GM19328 (cell line): Measurements from ENCODE around the gene HOMER2.
"Not testable (repeated sequence)": the region's sequence is repeated elsewhere in the genome, so short reads cannot be mapped to it uniquely, and the experiment has no call there.

ENCODE experiments used
- ATAC-seq: cut with Tn5 transposase; IDR thresholded peaks from one replicate; pipeline ENCODE4 v1.9.1; 2021; ENCODE audit warnings: mild to moderate bottlenecking, moderate library complexity; ENCODE audit not compliant: unreplicated experiment

HOMER2 gene

DNA sequence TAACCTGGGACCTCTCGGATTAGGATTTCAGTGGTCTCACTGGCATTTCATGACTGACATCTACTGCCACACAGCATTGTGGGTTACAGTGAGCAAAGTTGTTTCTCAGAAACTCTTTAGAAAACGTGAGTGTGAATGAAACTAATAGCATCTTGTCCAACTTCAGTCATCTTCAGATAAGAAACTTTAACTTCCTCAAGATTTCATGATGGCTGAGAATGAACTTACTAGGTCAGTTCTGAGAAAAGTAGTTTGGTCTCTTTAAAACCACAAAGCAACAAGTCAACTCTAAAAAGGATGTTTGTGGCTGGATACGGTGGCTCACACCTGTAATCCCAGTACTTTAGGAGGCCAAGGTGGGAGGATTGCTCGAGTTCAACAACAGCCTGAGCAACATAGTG, 14.2 kb upstream of the HOMER2 start:
- peak; percentile 72 for ATAC-seq

DNA sequence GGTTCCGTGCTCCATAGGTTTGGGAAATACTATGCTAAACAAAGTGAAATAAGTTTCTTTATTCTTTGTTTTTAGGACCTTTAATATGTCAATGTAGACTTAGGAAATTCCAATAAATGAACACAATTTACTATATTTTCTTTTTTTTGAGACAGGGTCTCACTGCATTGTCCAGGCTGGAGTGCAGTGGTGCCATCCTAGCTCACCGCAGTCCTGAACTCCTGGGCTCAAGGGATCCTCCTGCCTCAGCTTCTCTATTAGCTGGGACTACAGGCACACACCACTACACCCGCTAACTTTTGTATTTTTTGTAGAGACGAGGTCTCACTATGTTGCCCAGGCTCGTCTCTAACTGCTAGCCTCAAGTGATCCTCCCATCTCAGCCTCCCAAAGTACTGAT, 12.4 kb upstream of the HOMER2 start:
- ATAC-seq = no peak

DNA sequence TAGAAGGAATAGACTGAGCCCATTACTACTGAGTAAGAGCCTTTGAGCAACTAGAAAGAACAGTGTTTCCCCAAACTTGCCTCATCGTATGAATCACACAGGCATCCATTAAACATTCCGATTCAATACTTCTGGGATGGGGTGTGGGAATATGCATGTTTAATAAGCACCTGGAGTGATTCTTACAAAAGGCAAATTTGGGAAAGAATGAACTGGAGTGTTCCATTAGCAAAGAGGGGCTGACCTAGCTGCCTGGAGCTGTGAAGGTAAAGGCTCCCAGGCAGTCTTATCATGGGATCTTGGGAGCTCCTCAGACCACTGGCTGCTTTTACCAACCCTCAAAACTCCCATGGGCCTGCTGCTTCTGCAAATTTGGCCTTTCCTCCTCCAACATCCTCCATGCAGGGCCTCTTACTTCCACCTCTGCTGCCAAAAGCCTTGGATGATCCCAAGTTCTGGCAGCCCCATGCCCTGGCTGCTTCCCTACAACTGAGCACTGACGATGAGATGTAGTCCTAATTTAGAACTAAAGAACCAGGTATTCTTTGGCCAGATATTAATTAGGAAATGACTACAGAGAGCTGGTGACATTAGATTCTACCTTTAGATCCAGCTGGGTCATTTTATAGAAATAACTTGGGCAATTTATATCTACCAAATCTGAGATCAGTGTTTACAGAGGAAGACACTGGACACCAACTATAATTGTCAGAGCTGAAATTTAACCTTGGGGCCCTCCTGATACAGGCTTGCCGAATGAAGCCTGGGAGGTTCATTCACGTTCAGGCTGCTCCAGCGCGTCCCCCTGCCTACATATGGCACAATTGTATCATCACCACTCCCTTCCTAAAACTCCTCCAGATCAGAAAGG, 11.2 kb upstream of the HOMER2 start:
- ATAC-seq = no peak

DNA sequence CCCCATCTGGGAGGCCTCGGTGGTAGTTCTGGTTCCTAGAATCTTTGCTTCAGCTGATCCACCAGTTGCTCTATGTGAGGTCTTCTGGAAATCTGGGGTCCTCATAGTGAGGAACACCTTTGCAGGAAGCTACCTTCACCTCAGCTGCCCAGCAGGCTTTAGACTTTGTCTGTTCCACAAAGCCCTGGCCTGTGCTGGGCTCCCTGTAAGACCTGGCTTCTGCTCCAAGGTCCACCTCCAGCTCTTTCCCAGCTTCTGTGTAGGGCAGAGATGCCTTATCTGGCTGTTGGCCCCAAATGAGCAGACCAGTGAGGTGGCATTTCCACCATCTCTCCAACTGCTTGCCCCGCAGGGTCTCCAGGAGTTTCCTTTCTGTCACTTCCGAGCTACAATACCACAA, 8.2 kb upstream of the HOMER2 start:
- ATAC-seq = no peak

DNA sequence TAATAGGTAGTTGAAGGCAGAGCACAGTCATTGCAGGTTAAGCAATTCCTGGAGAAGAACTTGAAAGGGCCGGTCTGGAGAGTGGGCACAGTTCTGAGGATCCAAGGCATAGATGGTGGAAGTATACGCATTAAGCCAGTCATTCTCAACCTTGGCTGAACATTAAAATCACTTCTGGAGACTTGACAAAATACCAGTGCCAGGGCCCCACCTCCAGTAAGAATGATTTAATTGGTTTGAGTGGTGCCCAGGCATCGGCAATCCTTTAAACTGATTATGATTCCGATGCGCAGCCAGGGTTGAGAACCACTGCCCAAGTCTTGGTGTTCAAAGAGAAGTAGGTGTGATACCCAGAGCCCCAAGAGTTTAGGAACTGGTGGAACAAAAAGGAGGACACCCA, 6.9 kb upstream of the HOMER2 start:
- ATAC-seq = no peak

DNA sequence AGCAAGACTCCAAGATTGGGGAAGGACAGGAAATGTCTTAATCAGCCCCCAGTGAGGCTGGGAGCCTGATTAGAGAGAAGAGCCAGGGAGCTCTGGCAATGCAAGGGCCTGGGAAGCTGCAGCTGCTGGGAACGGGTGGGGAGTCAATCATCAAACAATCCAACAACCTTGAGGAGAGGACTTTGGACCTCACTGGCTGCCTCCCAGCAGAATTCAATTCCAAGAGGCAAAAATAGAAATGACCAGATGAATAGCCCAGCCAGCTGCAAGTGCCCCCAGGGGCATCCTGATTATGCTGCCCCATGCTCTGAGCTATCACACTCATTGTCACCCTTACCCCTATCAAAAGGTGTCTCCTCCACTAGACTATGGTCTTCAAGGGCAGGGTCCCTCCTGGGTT, 6.1 kb upstream of the HOMER2 start:
- no peak for ATAC-seq

DNA sequence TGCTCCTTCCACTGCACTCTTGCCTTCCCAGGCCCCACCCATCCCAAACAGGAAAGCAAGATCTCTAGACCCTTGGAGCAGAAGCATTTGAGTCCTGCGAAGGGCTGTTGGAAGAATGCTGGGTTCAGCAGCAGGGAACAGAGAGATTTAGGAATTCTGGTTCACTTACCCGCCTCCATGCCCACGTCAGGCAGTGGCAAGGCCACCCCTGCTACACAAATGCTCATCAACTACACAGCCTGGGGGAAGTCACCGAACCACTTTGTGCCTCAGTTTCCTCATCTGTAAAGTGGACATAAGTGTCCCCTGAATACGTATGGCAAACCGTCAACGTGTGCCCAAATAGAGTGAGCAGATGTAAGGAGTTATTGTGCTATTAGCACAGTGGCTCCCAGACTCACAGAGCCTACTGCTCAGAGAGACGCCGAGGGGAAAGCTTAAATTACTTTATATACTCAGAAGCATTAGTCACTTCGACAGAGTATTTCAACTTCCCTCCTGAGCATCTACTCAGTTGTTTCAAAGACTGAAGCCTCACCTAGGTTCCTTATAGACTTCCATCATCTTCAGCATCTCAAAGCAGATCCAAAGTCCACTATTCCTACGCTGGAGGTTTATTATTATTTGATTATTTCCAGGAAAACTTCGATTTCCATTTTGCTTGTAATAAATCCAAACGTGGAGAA, 905 bp downstream of the HOMER2 start:
- no peak for ATAC-seq

DNA sequence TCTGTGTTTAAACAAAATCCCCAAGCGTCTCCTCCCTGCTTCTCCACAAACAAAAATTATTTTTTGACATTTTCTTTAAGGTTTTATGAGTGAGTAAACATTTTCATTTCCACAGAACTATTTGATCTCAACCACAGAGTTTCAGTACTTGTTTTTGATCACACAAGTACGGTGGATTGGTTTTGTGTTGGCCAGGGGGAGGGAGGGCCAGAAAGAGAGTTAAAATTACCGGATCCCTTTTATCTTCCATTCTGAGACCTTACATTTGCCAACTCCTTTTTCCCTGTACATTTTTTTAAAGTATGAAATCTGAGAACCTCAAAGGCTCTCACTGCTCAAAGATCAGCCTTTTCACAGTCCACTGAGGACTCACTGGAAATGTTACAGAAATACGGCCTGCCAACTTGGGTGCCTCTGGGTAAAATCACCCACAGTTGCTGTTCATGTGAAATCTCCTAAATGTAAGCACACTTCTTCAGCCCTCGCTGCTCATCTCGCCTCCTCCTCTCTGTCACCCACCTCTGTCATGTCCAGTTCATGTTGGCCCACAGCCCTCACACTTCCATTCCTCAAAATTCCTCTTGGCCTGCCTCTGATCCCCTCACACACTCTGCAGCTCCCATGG, 1.7 kb downstream of the HOMER2 start:
- no peak for ATAC-seq

DNA sequence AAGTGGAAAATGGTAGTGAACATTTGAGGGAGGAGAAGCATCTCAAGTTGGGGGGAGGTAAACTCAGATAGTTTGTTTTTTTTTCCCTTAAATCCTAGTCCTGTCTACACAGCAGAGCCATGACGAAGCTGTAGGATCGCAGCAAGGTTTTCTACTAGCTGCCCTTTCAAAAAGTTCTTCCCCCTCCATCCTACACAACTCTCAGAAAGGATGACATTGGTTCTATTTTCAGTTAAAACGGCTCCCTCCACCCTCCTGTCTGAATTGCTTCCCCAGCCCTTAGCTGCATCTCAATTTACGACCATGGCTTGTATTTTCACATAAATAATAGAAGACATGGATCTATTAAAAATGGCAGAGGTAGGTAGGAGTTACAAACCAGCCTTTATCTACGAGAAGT, 2.2 kb downstream of the HOMER2 start:
- no peak for ATAC-seq

DNA sequence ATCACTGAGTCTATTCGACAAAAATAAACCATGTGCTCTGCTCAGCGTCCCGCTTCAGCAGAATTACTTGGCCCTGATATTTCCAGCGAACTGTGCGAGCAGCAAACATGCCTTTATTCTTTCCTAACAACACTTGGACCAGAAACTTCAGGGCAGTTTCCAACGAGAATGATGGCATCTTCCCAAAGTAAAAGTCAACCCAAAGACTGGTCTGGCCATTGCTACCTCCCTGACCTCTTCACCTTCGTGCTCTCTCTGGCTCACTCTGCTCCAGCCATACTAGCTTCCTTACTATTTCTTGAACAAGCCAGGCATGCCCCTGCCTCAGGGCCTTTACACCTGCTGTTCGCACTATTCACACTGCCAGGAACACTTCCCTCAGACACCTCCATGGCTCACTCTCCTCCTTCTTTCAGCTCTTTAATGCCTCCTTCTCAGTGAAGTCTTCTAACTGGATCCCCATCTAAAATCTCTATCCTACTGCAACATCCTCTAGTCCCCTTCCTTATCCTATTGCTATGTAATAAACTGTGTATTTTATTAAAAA, 6.3 kb downstream of the HOMER2 start:
- ATAC-seq = no peak

DNA sequence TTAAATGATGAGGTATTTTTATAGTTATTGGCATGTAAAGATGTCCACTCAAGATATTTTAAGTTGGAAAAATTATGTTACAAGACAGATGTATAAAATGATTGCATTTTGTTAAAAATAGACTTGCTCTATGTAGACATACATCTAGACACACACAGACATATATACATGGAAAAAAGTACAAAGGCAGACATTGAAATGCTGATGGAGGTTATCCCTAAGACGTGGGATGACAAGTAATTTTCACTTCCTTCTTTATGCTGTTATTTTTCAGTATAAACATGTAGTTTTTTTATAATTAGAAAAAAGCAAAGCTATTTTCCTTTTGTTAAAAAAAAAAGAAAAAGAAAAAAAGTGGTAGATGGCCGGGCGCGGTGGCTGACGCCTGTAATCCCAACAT, 7.2 kb downstream of the HOMER2 start:
- ATAC-seq = no peak

DNA sequence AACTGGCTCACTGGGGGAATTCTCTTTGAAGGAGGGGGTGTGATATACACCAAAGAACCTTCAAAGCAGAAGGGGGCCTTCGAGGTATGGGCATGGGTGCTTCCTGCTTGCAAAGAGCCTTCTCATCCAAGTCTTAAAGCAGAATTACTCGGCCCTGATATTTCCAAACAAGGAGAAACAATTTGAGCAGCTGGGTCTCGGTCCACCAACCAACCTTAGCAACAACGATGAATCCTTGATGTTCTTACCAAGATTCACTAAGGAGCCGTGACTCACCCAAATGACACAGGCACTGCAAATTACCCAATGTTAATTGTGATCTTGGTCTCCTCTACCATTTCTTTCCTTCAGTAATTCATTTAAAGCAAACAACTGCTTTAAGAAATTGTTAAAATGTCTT, 7.7 kb downstream of the HOMER2 start:
- ATAC-seq = no peak

DNA sequence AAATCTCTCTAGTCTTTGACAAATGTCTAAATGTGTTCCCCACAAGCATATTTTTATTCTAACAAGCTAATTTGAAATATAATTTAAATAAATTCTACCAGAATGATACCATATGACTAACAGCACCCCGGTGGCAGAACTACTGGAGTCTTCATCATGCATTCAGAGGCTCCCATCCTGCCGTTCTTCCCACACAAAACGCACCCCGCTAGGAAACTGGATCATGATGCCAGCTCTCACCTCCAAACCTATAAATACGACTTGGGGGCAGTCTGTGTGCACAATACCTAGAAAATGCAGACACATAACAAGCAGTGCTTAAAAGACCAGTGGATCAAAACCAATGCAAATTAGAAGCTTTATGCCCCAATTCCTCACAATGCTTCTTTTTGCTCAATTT, 8.5 kb downstream of the HOMER2 start:
- ATAC-seq = no peak

DNA sequence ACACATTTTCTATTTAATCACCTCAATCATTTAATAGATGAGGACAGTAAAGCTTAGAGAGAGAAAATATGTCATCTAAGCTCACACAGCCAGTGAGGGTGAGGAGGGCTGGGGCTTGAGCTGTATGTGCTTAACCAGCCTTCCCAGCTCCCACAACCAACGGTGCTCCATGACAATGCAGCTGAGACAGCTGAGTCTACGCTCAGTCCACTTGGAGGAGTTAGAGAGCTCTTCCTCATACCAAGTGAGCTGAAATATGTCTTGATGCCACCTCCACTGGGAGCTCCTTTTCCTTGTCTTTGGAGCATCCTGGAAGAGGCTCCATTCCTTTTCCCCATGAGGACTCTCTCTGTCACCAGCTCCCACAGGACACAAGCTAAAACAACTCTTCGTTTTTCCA, 9.3 kb downstream of the HOMER2 start:
- no peak for ATAC-seq

DNA sequence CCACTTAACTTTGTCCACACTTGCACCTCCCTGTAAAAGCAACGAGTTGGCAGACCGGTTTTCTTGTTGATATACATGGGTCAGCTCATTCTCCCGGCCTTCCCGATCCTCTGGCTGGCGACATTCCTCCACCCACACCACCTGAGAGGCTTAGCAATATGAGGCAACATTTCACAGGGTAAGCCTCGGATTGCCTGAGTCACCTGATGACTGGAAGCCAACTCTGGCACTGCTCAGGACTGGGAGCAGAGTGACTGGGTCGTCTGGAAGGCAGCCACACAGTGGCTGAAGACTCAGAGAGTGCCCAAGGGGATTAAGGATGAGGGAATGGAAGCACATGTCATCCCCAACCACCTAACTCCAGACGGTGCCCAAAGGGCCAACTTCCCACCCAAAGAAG, 9.8 kb downstream of the HOMER2 start:
- no peak for ATAC-seq

DNA sequence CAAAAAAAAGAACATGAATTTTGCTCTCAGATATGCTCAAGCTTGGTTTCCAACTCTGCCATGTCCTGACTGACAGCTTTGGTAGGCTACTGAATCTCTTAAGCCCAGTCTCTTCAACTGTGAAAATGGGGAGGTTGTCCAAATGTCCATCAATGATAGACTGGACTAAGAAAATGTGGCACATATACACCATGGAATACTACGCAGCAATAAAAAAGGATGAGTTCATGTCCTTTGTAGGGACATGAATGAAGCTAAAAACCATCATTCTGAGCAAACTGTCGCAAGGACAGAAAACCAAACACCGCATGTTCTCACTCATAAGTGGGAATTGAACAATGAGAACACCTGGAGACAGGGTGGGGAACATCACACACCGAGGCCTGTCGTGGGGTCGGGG, 12.8 kb downstream of the HOMER2 start:
- ATAC-seq = not testable (repeated sequence)

DNA sequence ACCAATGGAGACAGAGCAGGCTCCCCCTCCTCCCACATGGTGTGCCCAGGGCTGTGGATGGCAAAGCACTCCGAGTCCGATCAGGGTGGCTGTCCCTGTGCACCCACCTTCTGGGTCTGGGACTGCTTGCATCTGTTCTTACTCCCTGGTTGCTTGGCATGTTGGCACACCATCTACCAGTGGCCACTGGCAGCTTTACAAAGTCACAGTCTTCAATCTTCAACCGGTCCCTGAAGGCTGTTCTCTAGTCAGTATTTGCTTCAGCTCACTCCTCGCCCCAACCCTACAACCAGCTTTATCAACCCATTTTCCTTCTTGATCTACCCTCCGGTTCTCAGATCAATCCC, 14.8 kb downstream of the HOMER2 start:
- no peak for ATAC-seq

DNA sequence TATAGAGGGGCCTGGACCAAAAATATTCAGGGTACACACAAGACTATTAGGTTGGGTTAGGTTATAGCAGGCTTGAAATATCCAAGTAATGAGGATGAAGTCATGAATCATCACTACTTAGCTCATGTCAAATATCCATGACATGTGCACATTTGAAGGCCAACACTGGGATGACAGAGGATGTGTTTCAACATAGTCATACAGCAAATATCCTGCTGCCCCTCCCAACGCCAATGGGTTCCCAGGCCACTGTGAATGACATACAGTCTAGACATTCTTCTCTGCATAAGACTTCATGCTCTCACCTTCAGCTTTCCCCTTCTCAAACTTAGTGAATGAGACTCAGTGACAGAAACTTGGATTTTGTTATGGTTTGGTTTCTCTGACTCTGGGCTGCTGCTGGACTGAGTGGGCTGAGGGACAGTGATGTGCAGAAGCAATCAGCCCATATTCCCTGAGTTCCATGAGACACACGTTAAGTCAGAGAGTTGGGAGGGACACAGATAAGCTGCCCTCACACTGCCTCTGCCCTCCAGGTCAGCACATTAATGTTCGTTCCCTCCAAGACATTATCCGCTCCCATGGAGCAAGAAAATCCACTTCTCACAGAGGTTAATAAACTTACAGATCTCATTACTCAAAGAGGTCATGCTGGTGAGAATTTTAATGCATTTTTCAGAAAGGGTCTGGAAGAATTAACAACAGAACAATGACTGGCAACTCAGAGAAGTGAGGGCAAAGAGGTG, 15.4 kb downstream of the HOMER2 start:
- ATAC-seq = no peak

DNA sequence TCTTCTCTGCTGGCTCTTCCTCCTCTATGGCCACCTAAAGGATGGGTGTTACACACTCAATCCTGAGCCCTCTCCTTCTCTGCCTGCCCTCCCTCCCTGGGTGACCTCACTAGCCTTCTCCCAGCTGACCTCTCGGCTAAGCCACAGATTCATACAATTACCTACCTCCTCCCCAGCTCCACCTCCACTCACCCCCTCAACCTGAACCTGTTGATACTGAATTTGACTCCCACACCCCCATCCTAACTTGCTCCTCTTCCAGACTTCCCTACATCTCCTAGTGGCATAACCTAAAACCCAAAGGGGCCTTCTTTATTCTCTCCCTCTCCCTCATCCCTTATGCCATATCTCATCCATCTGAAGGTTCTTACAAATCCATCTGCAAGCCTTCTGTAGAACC, 17.1 kb downstream of the HOMER2 start:
- no peak for ATAC-seq

DNA sequence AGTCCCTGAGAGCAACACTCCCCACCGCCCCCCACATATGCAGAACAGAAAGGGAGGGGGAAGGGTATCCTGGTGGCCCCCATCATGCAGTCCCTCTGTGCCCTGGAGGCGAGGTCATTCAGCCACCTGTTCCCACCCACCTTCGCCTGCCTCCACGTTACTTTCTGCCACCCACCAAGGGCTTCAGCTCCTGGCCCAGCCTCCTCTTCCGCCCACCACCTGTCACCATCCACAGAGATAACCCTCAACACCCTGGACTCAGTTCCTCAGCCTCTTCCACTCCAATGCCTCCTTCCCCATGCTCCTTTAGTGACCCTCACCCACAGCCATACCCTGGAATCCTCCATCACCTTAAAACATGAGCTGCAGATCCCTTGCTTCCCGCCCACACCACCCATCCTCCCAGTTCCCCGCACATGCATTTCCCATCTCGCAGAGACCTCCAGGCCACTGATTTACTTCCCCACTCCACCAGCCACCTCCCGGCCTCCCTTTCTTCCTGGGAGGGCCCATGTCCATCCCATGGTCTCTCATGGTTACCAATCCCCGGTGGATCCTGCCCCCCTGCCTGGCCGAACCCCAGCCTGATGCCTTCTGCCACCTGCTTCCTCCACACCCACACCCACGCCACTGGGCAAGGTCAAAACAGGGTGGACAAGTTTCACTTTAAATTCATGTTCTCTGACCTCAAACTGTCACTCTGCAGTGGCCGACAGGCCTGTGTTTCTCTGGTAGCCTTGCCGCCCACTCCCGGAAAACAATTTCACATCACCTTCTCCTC, 18.2 kb downstream of the HOMER2 start:
- ATAC-seq = no peak
